BJ (cell line): ENCODE data around the gene ADCY10. TPM values are rescaled to one million over a fixed set of nuclear protein-coding genes. Genes with fewer than 3 reads are reported as not detected.
A peak's percentile ranks its signal among the peaks of the same experiment; 100 is the strongest.

Experiments used
- CTCF ChIA-PET: fragments of 350-600 bp; formaldehyde crosslinking; extraction: SDS; loops from one replicate; lab custom pipeline; 2021; ENCODE audit warnings: antibody characterized with exemption, inconsistent platforms; lab: Yijun Ruan, JAX
- POLR2A ChIA-PET: fragments of 300-600 bp; sonication (Branson Sonifier 250); formaldehyde crosslinking; extraction: SDS; loops from one replicate; lab custom pipeline; 2021; ENCODE audit warnings: antibody characterized with exemption; lab: Charles Lee
- DNase-seq: peaks from one replicate; pipeline ENCODE4 v3.0.0-alpha.2; 2011; ENCODE audit warnings: low read depth
- H3K27me3 ChIP-seq: 2 replicates; pipeline ENCODE4 v1.6.0; 2011; ENCODE audit warnings: low read length; ENCODE audit not compliant: control insufficient read depth, insufficient read depth
- H3K36me3 ChIP-seq: 2 replicates; pipeline ENCODE4 v1.5.1; 2011; ENCODE audit warnings: low read length; ENCODE audit not compliant: control insufficient read depth, insufficient read depth
- H3K4me3 ChIP-seq: 2 replicates; pipeline ENCODE4 v1.5.1; 2011; ENCODE audit warnings: low read depth, mild to moderate bottlenecking, control low read depth, low read length
- polyA plus RNA-seq: library from polyadenylated mRNA; depleted of rRNA; stranded (reverse); fragments of >200 nt; gene quantifications from 2 replicates; pipeline ENCODE4 v1.2.3, GENCODE V29; 2011
- TF ChIP-seq, protein P1 (sequence below): IDR thresholded peaks from 2 replicates; pipeline ENCODE4 v1.5.1; 2011; ENCODE audit warnings: low read depth, mild to moderate bottlenecking, control low read depth, inconsistent platforms, low read length, moderate library complexity; ENCODE audit not compliant: insufficient read depth

The ADCY10 gene
- polyA plus RNA-seq, 1 experiment: 0.05 TPM

DNA sequence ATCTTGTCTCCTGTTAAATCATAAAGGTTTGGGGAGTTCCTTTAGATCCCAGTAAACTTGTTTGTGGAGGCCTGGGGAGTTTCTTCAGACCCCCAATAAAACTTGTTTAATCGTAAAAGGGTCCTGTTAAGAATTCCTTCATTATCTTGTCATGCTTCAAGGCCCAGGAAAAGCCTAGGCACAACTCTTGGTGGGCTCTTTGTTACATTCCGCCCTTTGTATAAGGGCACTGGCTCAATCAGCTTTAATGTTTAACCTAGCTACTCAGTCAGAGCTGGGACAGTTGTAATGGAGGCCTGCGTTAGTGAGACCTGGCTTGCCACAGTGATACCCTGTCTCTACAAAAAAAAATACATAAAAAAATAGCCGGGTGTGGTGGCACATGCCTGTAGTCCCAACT is 115.0 kb downstream of the ADCY10 start:
- H3K4me3 ChIP-seq: no peak overlapping the region
- POLR2A ChIA-PET: no interaction called here
- H3K36me3 ChIP-seq: no peaks in the 10 kb centered on the region
- H3K27me3 ChIP-seq: no peaks in the 10 kb centered on the region
- CTCF ChIA-PET: interaction anchor here (2.4 kb wide), 1 partner anchor 83 kb away, joined by 7 read pairs; no protein-coding TSS in a partner anchor
- TF ChIP-seq, protein P1, sequence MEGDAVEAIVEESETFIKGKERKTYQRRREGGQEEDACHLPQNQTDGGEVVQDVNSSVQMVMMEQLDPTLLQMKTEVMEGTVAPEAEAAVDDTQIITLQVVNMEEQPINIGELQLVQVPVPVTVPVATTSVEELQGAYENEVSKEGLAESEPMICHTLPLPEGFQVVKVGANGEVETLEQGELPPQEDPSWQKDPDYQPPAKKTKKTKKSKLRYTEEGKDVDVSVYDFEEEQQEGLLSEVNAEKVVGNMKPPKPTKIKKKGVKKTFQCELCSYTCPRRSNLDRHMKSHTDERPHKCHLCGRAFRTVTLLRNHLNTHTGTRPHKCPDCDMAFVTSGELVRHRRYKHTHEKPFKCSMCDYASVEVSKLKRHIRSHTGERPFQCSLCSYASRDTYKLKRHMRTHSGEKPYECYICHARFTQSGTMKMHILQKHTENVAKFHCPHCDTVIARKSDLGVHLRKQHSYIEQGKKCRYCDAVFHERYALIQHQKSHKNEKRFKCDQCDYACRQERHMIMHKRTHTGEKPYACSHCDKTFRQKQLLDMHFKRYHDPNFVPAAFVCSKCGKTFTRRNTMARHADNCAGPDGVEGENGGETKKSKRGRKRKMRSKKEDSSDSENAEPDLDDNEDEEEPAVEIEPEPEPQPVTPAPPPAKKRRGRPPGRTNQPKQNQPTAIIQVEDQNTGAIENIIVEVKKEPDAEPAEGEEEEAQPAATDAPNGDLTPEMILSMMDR: no peak
- no peak for DNase-seq

DNA sequence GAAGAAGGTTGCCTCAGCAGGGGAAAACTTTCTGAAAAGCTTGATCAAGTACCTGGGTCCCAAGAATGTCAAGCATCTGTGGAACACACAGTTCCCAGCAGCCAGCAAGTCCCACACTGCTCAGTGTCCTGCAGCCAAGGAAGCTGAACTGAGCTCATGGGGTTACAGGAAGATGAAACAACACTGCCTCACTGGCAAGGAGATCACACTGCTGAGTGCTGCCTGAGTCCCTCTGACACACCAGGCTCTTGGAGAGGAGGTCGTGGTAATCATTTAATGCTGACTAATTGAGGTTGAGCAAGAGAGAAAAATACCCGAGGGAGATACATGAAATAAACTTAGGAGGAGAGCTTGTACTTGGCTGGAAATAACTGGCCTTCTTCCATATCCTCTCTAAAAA is 116.9 kb downstream of the ADCY10 start:
- ChIA-PET CTCF (interaction anchor here (0.9 to 1.3 kb wide), 4 partner anchors 23 to 287 kb away, joined by 3 to 6 read pairs (median 3); no protein-coding TSS in a partner anchor), POLR2A (no interaction called here)
- Histone ChIP-seq H3K4me3 (no peak overlapping the region), H3K36me3 (no peaks in the 10 kb centered on the region), H3K27me3 (no peaks in the 10 kb centered on the region)
- TF ChIP-seq, protein P1: peak; percentile 15; the same call in 1 of the 2 replicates
- DNase-seq: peak; percentile 96

DNA sequence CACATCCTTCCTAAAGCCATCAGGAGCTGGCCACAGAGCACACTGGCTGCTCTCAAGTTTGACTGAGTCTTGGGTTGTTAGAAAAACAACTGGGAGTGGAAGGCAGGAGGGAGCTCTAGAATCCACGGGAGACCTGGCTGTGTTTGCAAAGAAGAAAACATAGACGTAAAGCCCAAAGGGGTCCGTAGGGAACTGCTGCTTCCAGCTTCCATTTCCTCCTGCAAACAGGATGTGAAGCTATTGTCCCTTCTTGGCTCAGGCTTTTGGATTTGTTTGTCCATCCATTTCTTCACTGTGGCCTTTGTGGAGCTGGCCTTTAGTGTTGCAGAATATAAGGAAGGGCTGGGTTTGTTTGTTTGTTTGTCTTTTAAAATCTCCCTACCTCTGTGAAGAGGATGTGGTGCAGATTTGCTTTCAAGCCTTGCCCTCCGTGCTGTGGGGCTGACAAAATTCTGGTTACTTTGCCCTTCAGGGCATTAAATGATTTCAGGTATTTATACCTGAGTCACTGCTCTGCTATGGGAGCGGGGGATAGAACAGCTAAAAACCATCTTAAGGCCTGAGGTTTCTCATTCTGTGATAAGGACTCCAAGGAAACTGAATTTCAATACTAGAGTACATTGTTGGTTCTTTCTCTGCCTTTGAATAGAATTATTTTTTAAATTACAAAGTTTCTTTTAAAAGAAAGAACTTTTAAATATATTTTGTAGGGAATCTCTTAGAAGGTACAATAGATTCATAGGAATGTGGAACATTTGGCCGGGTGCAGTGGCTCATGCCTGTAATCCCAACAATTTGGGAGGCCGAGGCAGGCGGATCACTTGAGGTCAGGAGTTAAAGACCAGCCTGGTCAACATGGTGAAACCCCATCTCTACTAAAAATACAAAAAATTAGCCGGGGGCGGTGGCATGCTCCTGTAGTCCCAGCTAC is 117.9 kb downstream of the ADCY10 start:
- no peaks in the 10 kb centered on the region for H3K36me3 ChIP-seq
- CTCF ChIA-PET: interaction anchor here (0.8 to 1.3 kb wide), 6 partner anchors 22 to 286 kb away, joined by 3 to 4 read pairs (median 3); partner anchors contain the start of gene MPZL1
- DNase-seq: no peak
- TF ChIP-seq, protein P1: no peak
- no peak overlapping the region for H3K4me3 ChIP-seq
- no peaks in the 10 kb centered on the region for H3K27me3 ChIP-seq
- POLR2A ChIA-PET: interaction anchor here (0.5 kb wide), 1 partner anchor 444 kb away, joined by 3 read pairs; no protein-coding TSS in a partner anchor

DNA sequence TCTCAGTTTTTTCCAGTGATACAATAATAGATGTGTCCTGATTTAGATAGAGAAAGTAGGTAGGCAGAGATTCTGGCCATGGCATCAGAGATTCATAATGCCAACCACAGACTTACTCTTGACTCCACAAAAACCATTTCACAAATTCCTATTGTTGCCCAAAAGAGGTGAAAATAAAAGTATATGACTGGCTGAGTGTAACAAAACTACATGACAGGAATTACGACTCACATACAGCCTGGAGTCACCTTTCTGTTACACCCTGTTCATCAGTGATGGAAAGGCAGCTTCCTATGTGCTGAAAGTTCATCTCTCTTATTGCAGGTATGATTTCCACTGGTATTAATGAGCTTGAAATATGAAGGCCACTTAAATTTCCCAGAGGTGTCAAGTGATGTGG is 119.9 kb downstream of the ADCY10 start:
- Histone ChIP-seq H3K4me3 (no peak overlapping the region), H3K36me3 (peaks cover 6% of the 10 kb centered on the region), H3K27me3 (no peaks in the 10 kb centered on the region)
- CTCF ChIA-PET: interaction anchor here (1.1 to 1.2 kb wide), 2 partner anchors 24 to 33 kb away, joined by 3 read pairs; no protein-coding TSS in a partner anchor
- POLR2A ChIA-PET: no interaction called here
- TF ChIP-seq, protein P1: no peak
- no peak for DNase-seq

DNA sequence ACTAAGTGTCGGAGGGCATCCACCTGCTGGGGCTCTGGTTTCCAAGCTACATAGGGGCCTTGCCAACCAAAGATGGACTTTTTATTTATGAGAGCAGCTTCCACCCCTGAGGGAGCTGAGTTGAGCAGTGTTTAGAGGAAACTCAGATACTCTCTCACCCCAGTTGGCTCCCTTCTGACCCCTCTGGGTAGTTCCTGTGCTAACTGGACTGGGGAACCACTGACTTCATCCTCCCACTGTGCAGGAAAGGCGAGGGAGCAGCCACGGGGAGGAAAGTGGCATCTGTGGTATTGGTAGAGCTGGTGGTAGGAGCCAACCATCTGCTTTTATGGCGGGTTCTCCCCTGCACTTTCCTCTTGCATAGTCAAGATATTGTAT is 121.8 kb downstream of the ADCY10 start:
- Histone ChIP-seq H3K27me3 (no peaks in the 10 kb centered on the region), H3K4me3 (no peak overlapping the region), H3K36me3 (peaks cover 8% of the 10 kb centered on the region)
- TF ChIP-seq, protein P1: no peak
- ChIA-PET POLR2A (no interaction called here), CTCF (interaction anchor here (0.8 to 2.5 kb wide), 9 partner anchors 8 to 292 kb away, joined by 3 to 11 read pairs (median 4); no protein-coding TSS in a partner anchor)
- no peak for DNase-seq
